Adrenal gland (tissue), 12 donors: ENCODE data around the gene BLOC1S2. TPM values are rescaled to one million over a fixed set of nuclear protein-coding genes. Genes with fewer than 3 reads are reported as not detected.

Experiments
- DNase-seq, 7 donors: peaks; one replicate each; pipeline ENCODE4 v3.0.0-alpha.2; 2019 to 2020
- H3K27ac ChIP-seq, 5 donors: fragments of 200-600 bp; sonication (generic) in 4 of 5; 1 replicate in 3 of 5; 2 replicates in 2 of 5; pipeline versions ENCODE4 v1.5.1 to v1.8.0; 2016 to 2020; ENCODE audit warnings: mild to moderate bottlenecking in 1 of 5
- H3K27me3 ChIP-seq: fragments of 200-600 bp; 2 replicates; pipeline ENCODE4 v1.8.0; 2021
- H3K36me3 ChIP-seq, 2 donors: fragments of 200-600 bp; replicated peaks in 1 of 2; 1 replicate in 1 of 2; 2 replicates in 1 of 2; pipeline versions ENCODE4 v1.5.1 to v1.8.0; 2018 to 2022
- H3K4me1 ChIP-seq, 2 donors: fragments of 200-600 bp; replicated peaks in 1 of 2; 1 replicate in 1 of 2; 2 replicates in 1 of 2; pipeline versions ENCODE4 v1.5.1 to v1.8.0; 2018 to 2021
- H3K4me3 ChIP-seq, 4 donors: fragments of 200-600 bp; sonication (generic) in 3 of 4; one replicate each; pipeline ENCODE4 v1.5.1; 2016 to 2018
- H3K9me3 ChIP-seq, 3 donors: fragments of 200-600 bp; sonication (generic) in 1 of 3; replicated peaks in 1 of 3; 1 replicate in 2 of 3; 2 replicates in 1 of 3; pipeline versions ENCODE4 v1.5.1 to v1.8.0; 2016 to 2021
- POLR2A ChIP-seq, 2 donors: fragments of 450-650 bp; IDR thresholded peaks; one replicate each; pipeline ENCODE4 v1.6.1; 2017; ENCODE audit warnings: antibody characterized with exemption in 2 of 2, mild to moderate bottlenecking in 2 of 2, moderate library complexity in 1 of 2
- WGBS, 4 donors: extraction: QIAGEN DNeasy Blood & Tissue Kit in 2 of 4; methylation state at CpG; one replicate each; pipeline versions ENCODE4 v1.1.5 to v1.1.7; 2013 to 2017; 5-methylcytosine and 5-hydroxymethylcytosine counted together
- intact Hi-C, 2 donors: fragments of 100-400 bp; cut with DNase I; formaldehyde crosslinking; loops; one replicate each; pipeline versions ENCODE4 v1.14.1 to v1.15.0; 2022 to 2023
- polyA plus RNA-seq, 3 donors: library from polyadenylated mRNA; stranded (reverse); fragments of 200-250 nt in 2 of 3; fragments of 350-450 nt in 1 of 3; fragmentation: Illumina TruSeq in 1 of 3; extraction: RNeasy Lipid Tissue Mini Kit (QIAGEN cat#74804) in 1 of 3; gene quantifications; one replicate each; pipeline ENCODE4 v1.2.3, GENCODE V29; 2013 to 2014
- total RNA-seq, 9 donors: library from RNA; depleted of rRNA in 4 of 9; stranded (reverse); fragments of >200 nt in 4 of 9; fragments of 120-200 nt in 1 of 9; fragmentation: NEBNext Ultra II Directional in 1 of 9; extraction: Animal tissue kit (Norgen Biotek cat#: 25700) in 1 of 9; gene quantifications; one replicate each; pipeline versions ENCODE4 v1.1.0 to v1.2.4, GENCODE V29; 2013 to 2023
- TF ChIP-seq, protein P1 (sequence below), 6 experiments: fragments of 450-650 bp in 4 of 6; fragments of 200-600 bp in 2 of 6; sonication (generic) in 1 of 6; IDR thresholded peaks; 1 replicate in 5 of 6; 2 replicates in 1 of 6; pipeline versions ENCODE4 v1.5.1 to v1.8.0; 2016 to 2021; ENCODE audit warnings: antibody characterized with exemption in 6 of 6, mild to moderate bottlenecking in 2 of 6, moderate library complexity in 1 of 6
- donor health status: healthy with polysubstance abuse.
- donor health status: Bipolar disorder and iron deficiency.
- donor health status: DM: yes; HTN: yes; CAD: no.
- donor health status: DM: no; HTN: no; CAD: no.
- donor health status: DM: no; HTN: no; CAD: no.
- donor health status: DM: yes; HTN: yes; CAD: no.

The BLOC1S2 gene
- total and polyA plus RNA-seq, 12 donors: 21.1 to 104 (median 39.5) TPM

DNA sequence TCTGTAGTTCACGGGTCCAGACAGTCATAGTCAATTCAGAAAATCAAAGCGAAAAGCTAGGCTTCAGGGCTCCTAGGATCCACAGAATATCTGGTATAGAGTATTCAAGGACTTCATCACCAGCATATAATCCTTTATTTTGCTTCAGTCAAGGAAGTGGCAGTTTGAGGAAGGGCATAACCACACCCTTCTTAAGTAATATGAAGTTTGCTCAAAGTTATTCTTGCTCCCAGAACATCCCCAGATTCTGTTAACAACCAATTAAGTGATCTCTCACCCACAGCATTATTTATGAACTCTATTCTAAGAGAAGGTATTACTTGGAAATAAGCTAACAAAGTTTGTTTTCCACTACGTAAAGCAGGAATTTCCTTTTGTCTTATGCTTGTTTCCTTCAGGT, 32.3 kb downstream of the BLOC1S2 start:
- DNase-seq: no peak
- H3K27me3 ChIP-seq: no peaks in the 10 kb centered on the region
- no peaks in the 10 kb centered on the region for H3K9me3 ChIP-seq
- intact Hi-C loops: no loop called here
- no peaks in the 10 kb centered on the region for H3K4me1 ChIP-seq
- WGBS, 4 donors: 87 to 97% (median 94%) methylated on average over 3 of the region's 3 CpGs
- TF ChIP-seq POLR2A (IDR thresholded peaks at IDR 0.05): no peak
- TF ChIP-seq, protein P1, sequence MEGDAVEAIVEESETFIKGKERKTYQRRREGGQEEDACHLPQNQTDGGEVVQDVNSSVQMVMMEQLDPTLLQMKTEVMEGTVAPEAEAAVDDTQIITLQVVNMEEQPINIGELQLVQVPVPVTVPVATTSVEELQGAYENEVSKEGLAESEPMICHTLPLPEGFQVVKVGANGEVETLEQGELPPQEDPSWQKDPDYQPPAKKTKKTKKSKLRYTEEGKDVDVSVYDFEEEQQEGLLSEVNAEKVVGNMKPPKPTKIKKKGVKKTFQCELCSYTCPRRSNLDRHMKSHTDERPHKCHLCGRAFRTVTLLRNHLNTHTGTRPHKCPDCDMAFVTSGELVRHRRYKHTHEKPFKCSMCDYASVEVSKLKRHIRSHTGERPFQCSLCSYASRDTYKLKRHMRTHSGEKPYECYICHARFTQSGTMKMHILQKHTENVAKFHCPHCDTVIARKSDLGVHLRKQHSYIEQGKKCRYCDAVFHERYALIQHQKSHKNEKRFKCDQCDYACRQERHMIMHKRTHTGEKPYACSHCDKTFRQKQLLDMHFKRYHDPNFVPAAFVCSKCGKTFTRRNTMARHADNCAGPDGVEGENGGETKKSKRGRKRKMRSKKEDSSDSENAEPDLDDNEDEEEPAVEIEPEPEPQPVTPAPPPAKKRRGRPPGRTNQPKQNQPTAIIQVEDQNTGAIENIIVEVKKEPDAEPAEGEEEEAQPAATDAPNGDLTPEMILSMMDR (IDR thresholded peaks at IDR 0.05): no peak
- no peak overlapping the region for H3K4me3 ChIP-seq
- peaks cover 0 to 70% of the 10 kb centered on the region in 2 donors for H3K36me3 ChIP-seq
- H3K27ac ChIP-seq: no peak overlapping the region

DNA sequence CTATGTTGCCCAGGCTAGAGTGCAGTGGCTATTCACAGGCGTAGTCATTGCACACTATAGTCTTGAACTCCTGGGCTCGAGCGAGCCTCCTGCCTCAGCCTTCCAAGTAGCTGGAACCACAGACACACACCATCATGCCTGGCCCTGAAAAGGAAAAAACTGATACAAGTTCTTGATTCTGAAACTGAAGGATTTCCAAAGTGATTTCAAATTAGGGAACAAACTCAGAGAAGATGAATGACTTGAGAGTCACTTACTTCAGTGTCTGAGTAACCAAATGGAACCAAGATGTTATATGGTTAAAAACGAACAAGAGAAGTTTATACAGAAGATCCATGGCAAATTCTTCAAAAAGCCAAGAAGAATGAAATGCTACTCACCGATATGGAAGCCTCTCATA, 33.4 kb downstream of the BLOC1S2 start:
- Histone ChIP-seq H3K36me3 (peaks cover 0 to 78% of the 10 kb centered on the region in 2 donors), H3K4me3 (no peak overlapping the region), H3K27me3 (no peaks in the 10 kb centered on the region), H3K4me1 (no peaks in the 10 kb centered on the region), H3K9me3 (no peaks in the 10 kb centered on the region), H3K27ac (no peak overlapping the region)
- no peak for TF ChIP-seq POLR2A (IDR thresholded peaks at IDR 0.05)
- TF ChIP-seq, protein P1 (IDR thresholded peaks at IDR 0.05): no peak
- intact Hi-C loops: no loop called here
- 92 to 95% (median 94%) methylated on average over 5 of the region's 5 CpGs for WGBS, 4 donors
- no peak for DNase-seq

GRCh38 chr10:100248820-100249219, 37.7 kb downstream of the BLOC1S2 start:
- Histone ChIP-seq H3K4me1 (no peaks in the 10 kb centered on the region), H3K27me3 (no peaks in the 10 kb centered on the region), H3K36me3 (peaks cover 0 to 86% of the 10 kb centered on the region in 2 donors), H3K9me3 (no peaks in the 10 kb centered on the region), H3K4me3 (no peak overlapping the region), H3K27ac (no peak overlapping the region)
- WGBS, 4 donors: 94 to 97% (median 96%) methylated on average over 7 of the region's 7 CpGs
- DNase-seq: no peak
- no peak for TF ChIP-seq POLR2A (IDR thresholded peaks at IDR 0.05)
- TF ChIP-seq, protein P1 (IDR thresholded peaks at IDR 0.05): no peak
- intact Hi-C loops: no loop called here

GRCh38 chr10:100245484-100246220, 40.8 kb downstream of the BLOC1S2 start:
- TF ChIP-seq, protein P1 (IDR thresholded peaks at IDR 0.05): no peak
- TF ChIP-seq POLR2A (IDR thresholded peaks at IDR 0.05): no peak
- no peaks in the 10 kb centered on the region for H3K9me3 ChIP-seq
- intact Hi-C loops: no loop called here
- H3K4me3 ChIP-seq: no peak overlapping the region
- no peaks in the 10 kb centered on the region for H3K27me3 ChIP-seq
- 83 to 89% (median 87%) methylated on average over 5 of the region's 5 CpGs for WGBS, 4 donors
- no peaks in the 10 kb centered on the region for H3K4me1 ChIP-seq
- peaks cover 0 to 84% of the 10 kb centered on the region in 2 donors for H3K36me3 ChIP-seq
- DNase-seq: no peak
- no peak overlapping the region for H3K27ac ChIP-seq
